Activated T-helper 9 cell treated with anti-CD3 and anti-CD28 coated beads, Interleukin-2, amount 50 U/mL, for 16 hours (primary cell): ENCODE results near the gene STIMATE.

Experiments used
- DNase-seq: peaks from one replicate; pipeline ENCODE4 v3.0.0-alpha.2; 2020; ENCODE audit warnings: low read depth

STIMATE gene

DNA sequence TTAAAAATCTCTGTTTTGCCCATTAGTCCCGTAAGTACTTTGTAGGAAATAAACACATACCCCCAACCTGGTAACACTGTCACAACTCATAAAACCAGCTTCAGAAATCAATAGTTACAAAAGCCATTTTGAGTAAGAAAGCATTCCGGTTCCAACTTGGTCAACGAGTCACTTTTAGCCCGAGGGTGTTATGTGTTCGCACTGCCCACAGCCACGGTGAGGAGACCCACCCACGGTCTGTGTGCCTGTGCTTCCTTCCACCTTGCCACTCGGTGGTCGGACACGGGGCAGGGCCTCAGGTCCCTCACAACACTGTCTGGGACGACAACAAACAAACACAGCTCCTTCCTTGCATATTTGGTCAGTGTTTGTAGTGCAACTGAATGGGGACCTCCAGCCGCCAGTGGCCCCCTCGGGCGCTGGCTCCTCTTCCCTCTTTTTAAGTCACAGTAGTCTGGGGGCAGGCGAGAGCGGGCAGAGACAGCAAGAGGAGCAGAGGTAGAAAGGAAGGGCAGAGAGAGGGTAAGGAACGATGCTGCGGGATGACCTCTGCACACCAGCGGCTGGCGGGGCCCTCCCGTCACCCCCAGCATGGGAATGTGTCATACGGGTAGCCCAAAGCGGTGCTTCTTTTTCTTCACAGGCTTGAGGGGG, 57.3 kb downstream of the STIMATE start:
- no peak for DNase-seq

- DNase-seq, result no peak
Observed at GRCh38 chr3:52839268-52839575, 58.1 kb downstream of the STIMATE start.

- no peak for DNase-seq
Observed at GRCh38 chr3:52838561-52839267, 58.6 kb downstream of the STIMATE start.

DNA sequence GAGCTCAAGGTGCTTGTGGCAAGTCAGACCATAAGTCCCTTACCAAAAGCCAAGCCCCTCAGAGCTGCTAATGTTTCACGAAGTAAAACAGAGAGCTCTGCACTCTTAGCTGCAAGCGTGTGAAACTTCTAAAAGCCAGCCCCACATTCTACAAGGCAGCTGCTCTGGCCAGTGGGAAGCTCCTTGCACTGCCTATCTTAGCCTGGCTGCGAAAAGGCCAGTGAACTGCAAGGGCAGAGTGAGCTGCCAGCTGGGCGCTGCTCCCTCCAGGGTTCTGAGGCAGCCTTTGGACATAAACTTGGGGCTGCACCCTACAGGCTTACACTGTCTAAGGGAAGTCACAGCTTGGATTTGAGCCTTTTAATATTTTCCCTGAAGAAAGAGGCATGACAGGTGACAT, 60.4 kb downstream of the STIMATE start:
- DNase-seq, result no peak

DNA sequence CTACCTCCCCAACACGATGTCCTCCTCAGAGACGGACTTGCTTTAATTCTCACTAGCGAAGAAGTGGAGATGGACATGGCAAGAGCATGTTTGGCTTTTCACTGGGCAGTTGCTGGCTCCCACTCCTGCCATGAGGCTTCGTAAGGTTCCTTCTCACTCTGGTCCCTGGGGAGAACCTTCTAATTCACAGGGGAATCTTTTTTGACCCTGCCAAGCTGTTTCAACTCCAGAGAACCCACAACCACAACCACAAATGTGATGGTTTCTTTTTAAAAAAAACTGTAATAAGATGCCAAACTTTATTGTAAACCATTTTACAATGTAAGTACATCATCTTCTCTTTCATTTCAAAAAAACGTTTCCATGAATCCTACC, 60.9 kb downstream of the STIMATE start:
- no peak for DNase-seq

- DNase-seq, result no peak
Observed at GRCh38 chr3:52835766-52836470, 61.4 kb downstream of the STIMATE start.

GRCh38 chr3:52834871-52835501, 62.4 kb downstream of the STIMATE start, which contains the start of gene MUSTN1:
MUSTN1 (minus strand) TSS chr3:52835019; CDS start chr3:52834948, 71 bp downstream.
- no peak for DNase-seq

DNA sequence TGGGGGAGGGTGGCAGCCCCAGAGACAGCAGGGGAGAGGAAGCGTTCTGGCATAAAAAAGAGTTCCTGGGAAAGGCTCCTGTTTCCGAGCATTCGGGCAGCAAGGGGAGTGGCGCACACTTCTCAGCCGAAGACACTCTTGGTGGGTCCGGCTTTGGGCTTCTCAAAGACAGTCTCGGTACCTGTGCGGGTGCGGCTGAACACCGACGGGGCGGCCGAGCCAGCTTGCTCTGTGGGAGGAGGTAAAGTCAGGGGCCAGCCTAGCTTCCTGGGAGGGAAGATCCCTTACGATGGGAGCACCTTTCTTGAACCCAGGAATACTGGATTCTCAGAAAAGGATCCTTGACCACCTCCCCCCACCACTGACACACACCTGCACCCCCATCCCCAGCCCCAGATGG, 64.1 kb downstream of the STIMATE start:
- DNase-seq, result no peak

DNA sequence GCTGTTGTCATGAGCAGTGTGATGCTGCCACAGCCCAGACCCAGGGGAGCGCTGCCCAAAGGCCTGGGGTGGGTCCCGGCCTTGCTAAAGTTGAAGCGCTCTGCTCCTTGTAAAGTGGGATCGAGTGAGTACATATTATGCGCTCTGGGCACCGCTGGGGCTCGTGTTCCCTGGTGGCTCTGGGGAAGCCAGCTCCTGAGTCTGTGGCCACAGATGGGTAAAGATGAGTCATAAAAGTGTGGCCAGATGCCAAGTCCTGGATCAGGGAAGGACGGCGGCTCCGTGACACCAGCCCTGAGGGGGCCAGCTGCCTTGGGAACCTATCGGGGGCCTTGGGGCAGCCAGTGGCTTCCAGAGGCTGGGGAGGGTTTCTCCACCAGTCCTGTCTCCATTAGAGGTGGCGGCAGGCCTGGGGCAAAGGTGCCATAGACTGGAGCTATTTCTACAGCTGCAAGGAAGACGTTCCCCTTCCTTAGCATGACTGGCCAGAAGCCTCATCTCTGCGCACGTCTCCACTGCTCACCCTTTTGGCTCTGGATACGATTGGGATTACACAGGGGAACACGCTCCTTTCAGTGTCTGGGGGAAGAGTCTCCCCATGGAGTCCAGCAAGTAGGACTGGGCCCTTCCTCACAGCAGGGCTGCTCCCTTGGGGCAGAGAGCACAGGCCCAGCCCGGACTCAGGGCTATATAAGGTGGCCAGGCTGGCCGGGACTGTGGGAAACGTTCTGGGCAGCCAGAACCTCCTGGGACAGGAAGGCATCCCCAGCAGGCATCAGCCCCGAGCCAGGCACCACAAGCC, 65.6 kb downstream of the STIMATE start:
- no peak for DNase-seq

- no peak for DNase-seq
Observed at GRCh38 chr3:52830535-52831258, 66.7 kb downstream of the STIMATE start, which contains the start of gene ITIH4. ITIH4 (minus strand) TSS chr3:52830672; CDS start chr3:52830642, 30 bp downstream.

GRCh38 chr3:52829906-52830463, 67.4 kb downstream of the STIMATE start:
- no peak for DNase-seq

GRCh38 chr3:52829482-52829881, 67.9 kb downstream of the STIMATE start:
- DNase-seq, result no peak

GRCh38 chr3:52827866-52828376, 69.4 kb downstream of the STIMATE start:
- DNase-seq, result no peak

DNA sequence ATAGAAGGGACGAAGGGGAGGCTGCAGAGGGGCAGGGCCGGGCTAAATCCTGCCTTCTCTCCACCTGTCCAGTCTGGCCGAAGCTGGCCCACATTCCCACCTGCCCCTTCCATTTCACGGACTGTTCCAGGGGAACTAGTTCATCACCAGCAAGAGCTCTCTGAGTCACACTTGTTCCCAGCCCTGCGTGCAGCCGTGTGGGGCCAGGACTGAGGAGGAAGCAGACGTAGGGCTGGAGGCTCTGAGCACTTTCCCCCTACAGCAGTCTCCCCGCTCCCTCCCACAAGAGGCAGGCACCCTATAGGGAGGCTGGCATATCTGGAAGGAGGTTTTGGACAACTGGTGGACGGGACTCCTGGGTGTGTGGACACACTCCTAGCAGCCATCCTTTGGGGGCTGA, 69.9 kb downstream of the STIMATE start:
- no peak for DNase-seq

DNA sequence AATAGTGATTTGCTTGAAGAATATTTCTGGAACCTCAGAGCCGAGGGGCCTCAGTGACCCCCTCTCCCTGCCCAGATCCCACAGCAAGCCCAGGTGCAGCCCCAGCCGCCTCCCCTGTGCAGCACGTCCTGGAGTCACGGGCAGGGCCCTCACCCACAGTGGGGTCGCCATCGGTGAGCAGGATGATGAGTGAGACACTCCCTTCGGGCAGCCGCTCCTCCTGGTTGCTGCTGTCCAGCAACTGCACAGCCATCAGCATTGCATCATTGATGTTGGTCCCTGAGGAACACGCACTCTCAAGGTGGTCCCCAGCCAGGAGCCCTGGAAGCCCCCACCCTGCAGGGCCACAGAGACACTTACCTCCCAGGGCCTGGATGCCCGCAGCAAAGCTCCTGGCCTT, 73.3 kb downstream of the STIMATE start:
- no peak for DNase-seq

- DNase-seq, result no peak
Observed at GRCh38 chr3:52822363-52822762, 75.0 kb downstream of the STIMATE start.

DNA sequence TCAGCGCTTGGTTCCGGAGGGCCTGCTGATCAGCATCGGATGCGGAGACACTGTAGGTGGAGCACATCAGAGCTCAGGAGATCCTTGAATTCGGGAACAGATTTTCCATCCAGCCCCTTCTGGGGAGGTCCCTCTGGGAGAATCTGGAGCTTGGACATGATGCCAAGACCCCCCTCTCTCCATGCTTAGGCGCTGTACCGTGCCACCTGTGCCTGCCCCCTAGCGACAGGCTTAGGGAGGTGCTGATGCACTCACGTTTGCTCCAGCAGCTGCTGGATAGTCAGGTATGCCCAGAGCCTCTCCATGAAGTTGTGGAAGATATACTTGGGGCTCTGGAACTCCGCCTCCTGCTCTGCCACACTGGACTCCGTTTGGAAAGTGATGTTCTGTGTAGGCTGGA, 76.6 kb downstream of the STIMATE start:
- no peak for DNase-seq

DNA sequence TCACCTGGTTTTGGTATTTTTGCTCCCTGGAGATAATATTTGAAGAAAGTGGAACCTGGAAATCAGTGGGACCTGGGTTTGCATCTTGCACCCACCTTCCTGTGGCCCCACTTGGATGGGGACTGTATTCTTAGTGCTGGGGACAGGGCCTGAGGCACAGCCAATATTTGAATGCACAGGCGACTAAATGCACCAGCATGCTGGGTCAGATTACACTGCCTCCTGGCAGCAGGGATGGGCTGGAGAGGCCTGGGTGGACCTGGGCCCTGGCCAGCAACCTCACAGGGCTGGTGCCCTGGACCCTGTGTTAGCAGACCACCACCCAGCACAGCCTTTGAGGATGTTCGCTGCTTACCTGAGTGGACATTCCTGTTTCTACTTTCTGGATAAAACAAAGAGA, 77.4 kb downstream of the STIMATE start:
- DNase-seq, result no peak

- DNase-seq, result no peak
Observed at GRCh38 chr3:52817860-52818259, 79.5 kb downstream of the STIMATE start.

GRCh38 chr3:52817221-52817620, 80.1 kb downstream of the STIMATE start:
- no peak for DNase-seq

GRCh38 chr3:52816654-52817053, 80.7 kb downstream of the STIMATE start:
- DNase-seq, result no peak
